Measurements from ENCODE around the gene GRAP.

DNA sequence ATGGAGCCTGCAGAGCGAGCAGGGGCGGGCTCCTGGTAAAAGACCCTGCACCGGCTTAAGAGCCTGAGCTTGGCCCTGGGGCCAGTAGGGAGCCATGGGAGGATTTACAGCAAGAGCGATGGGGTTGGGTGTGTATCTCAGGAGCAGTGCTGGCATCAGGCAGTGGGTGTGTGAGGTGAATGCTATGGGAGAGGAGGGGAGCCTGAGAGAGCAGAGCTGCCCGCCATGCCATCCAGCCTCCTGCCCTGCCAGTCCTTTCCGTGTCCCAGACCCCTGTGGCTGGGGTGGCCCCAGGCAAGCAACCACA lies 65.5 kb downstream of the GRAP start:
- TF ChIP-seq, protein P1, sequence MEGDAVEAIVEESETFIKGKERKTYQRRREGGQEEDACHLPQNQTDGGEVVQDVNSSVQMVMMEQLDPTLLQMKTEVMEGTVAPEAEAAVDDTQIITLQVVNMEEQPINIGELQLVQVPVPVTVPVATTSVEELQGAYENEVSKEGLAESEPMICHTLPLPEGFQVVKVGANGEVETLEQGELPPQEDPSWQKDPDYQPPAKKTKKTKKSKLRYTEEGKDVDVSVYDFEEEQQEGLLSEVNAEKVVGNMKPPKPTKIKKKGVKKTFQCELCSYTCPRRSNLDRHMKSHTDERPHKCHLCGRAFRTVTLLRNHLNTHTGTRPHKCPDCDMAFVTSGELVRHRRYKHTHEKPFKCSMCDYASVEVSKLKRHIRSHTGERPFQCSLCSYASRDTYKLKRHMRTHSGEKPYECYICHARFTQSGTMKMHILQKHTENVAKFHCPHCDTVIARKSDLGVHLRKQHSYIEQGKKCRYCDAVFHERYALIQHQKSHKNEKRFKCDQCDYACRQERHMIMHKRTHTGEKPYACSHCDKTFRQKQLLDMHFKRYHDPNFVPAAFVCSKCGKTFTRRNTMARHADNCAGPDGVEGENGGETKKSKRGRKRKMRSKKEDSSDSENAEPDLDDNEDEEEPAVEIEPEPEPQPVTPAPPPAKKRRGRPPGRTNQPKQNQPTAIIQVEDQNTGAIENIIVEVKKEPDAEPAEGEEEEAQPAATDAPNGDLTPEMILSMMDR (IDR thresholded peaks at IDR 0.05 in 8 of 11, conservative IDR thresholded peaks at IDR 0.05 in 3 of 11): no peak
- TF ChIP-seq POLR2A (IDR thresholded peaks at IDR 0.05) (no peak), POLR2AphosphoS5 (IDR thresholded peaks at IDR 0.05) (no peak)
